ENCODE measurements around the gene GALC.

GRCh38 chr14:87996291-87996592 is 3.3 kb upstream of the GALC start:
- no peak for TF ChIP-seq CTCF (IDR thresholded peaks at IDR 0.05; ENCODE audit: insufficient read depth, low read length)
- TF ChIP-seq REST (IDR thresholded peaks at IDR 0.05; ENCODE audit: insufficient replicate concordance, low read depth): no peak
- no peak for TF ChIP-seq SPI1 (IDR thresholded peaks at IDR 0.05; ENCODE audit: borderline replicate concordance, low read depth)
- TF ChIP-seq POLR2AphosphoS5 (IDR thresholded peaks at IDR 0.05; ENCODE audit: low read depth): no peak

Measured in HL-60 (cell line).